HepG2 (cell line): ENCODE measurements around the gene ADAMTS8. TPM values are rescaled to one million over a fixed set of nuclear protein-coding genes. Genes with fewer than 3 reads are reported as not detected.

Experiments used
- ATAC-seq: fragments of 200-7000 bp; cut with Tn5 transposase; 3 replicates; pipeline ENCODE4 v1.9.1; 2020; ENCODE audit warnings: mild to moderate bottlenecking, moderate library complexity
- BruUV-seq: library from RNA; stranded (reverse); fragments of 400-500 nt; replicated peaks from 2 replicates; lab custom pipeline; 2021; lab: Mats Ljungman, UMichigan
- CTCF ChIA-PET: fragments of 300-600 bp; formaldehyde crosslinking; extraction: SDS; loops from one replicate; lab custom pipeline; 2021; ENCODE audit warnings: low total read pairs, inconsistent platforms, low intra/inter-chr PET ratio; lab: Yijun Ruan, JAX
- POLR2A ChIA-PET: fragments of 350-600 bp; sonication (Branson Sonifier 250); formaldehyde crosslinking; loops from one replicate; lab custom pipeline; 2020; ENCODE audit warnings: antibody characterized with exemption, inconsistent platforms; lab: Yijun Ruan, JAX
- DNase-seq: peaks from one replicate; pipeline ENCODE4 v3.0.0-alpha.2; 2015; ENCODE audit warnings: low spot score
- FAIRE-seq: peaks from 3 replicates; lab custom pipeline; 2011; peaks lifted over from hg19 to GRCh38; lab: Jason Lieb, UNC
- H2AFZ ChIP-seq: one replicate; pipeline ENCODE4 v1.6.1; 2011; ENCODE audit warnings: low read length, inconsistent platforms
- H3K27ac ChIP-seq: fragments of 300-600 bp; 3 replicates; pipeline ENCODE4 v1.8.0; 2011; ENCODE audit warnings: mixed run types, mild to moderate bottlenecking, mixed read lengths, low read length, inconsistent platforms; ENCODE audit not compliant: insufficient read depth; ENCODE audit errors: extremely low read length
- H3K27me3 ChIP-seq, 2 experiments: fragments of 200-600 bp in 1 of 2; 2 replicates in 1 of 2; 3 replicates in 1 of 2; pipeline versions ENCODE4 v1.6.0 to v1.8.0; 2011; ENCODE audit warnings: low read length in 2 of 2, mild to moderate bottlenecking in 2 of 2, moderate library complexity in 2 of 2, inconsistent platforms in 1 of 2; ENCODE audit not compliant: insufficient read depth in 2 of 2, control insufficient read depth in 1 of 2
- H3K36me3 ChIP-seq, 2 experiments: fragments of 200-600 bp in 1 of 2; replicated peaks in 1 of 2; 2 replicates in 1 of 2; 3 replicates in 1 of 2; pipeline versions ENCODE4 v1.5.1 to v1.8.0; 2011; ENCODE audit warnings: low read length in 2 of 2, inconsistent platforms in 1 of 2; ENCODE audit not compliant: insufficient read depth in 2 of 2, control insufficient read depth in 1 of 2
- H3K4me1 ChIP-seq: 2 replicates; pipeline ENCODE4 v1.5.1; 2012; ENCODE audit warnings: low read length, inconsistent platforms; ENCODE audit not compliant: insufficient read depth
- H3K4me2 ChIP-seq: 2 replicates; pipeline ENCODE4 v1.6.0; 2011; ENCODE audit warnings: low read depth, low read length, inconsistent platforms
- H3K4me3 ChIP-seq, 3 experiments: fragments of 200-600 bp in 1 of 3; sonication (generic), shearing (Covaris generic) in 1 of 3; replicated peaks in 1 of 3; 2 replicates each; pipeline ENCODE4 v1.5.1; 2011 to 2016; ENCODE audit warnings: low read length in 3 of 3, inconsistent platforms in 2 of 3, low read depth in 2 of 3, mild to moderate bottlenecking in 2 of 3, control low read depth in 1 of 3, mixed read lengths in 1 of 3; ENCODE audit not compliant: insufficient read depth in 1 of 3
- H3K79me2 ChIP-seq: one replicate; pipeline ENCODE4 v1.6.1; 2011; ENCODE audit warnings: low read length, inconsistent platforms; ENCODE audit not compliant: insufficient read depth
- H3K9ac ChIP-seq: 2 replicates; pipeline ENCODE4 v1.6.0; 2011; ENCODE audit warnings: mild to moderate bottlenecking, low read depth, low read length, inconsistent platforms; ENCODE audit not compliant: insufficient read depth
- H3K9me3 ChIP-seq: 2 replicates; pipeline ENCODE4 v1.5.1; 2012; ENCODE audit warnings: mild to moderate bottlenecking, low read length
- H4K20me1 ChIP-seq: 2 replicates; pipeline ENCODE4 v1.6.0; 2011; ENCODE audit warnings: inconsistent platforms, mild to moderate bottlenecking, low read length, moderate library complexity; ENCODE audit not compliant: insufficient read depth
- CEBPB ChIP-seq: IDR thresholded peaks from 2 replicates; pipeline ENCODE4 v1.6.1; 2011; ENCODE audit warnings: low read depth, low read length, improper control_type of control experiment, borderline replicate concordance
- DPF2 ChIP-seq: sonication (generic); formaldehyde crosslinking; IDR thresholded peaks from 2 replicates; pipeline ENCODE4 v1.4.0; 2020; ENCODE audit warnings: mild to moderate bottlenecking, low read depth, missing genetic modification reagents, borderline replicate concordance
- HNRNPL ChIP-seq: fragments of 200-400 bp; formaldehyde crosslinking; IDR thresholded peaks from 2 replicates; pipeline ENCODE4 v1.6.1; 2017; ENCODE audit warnings: mild to moderate bottlenecking, low read depth, low read length
- NCOA1 ChIP-seq: sonication (generic); formaldehyde crosslinking; IDR thresholded peaks from 2 replicates; pipeline ENCODE4 v1.9.0; 2021; ENCODE audit warnings: missing genetic modification reagents
- SNAPC5 ChIP-seq: sonication (generic); formaldehyde crosslinking; IDR thresholded peaks from 2 replicates; pipeline ENCODE4 v1.8.1; 2023; ENCODE audit warnings: mild to moderate bottlenecking, missing genetic modification reagents, borderline replicate concordance
- TFDP1 ChIP-seq: IDR thresholded peaks from 2 replicates; pipeline ENCODE4 v1.6.1; 2016; ENCODE audit warnings: missing compliant biosample characterization, missing genetic modification reagents, borderline replicate concordance
- ZIK1 ChIP-seq: sonication (generic); formaldehyde crosslinking; IDR thresholded peaks from 2 replicates; pipeline ENCODE4 v1.5.0; 2020; ENCODE audit warnings: mild to moderate bottlenecking, low read depth, missing genetic modification reagents, borderline replicate concordance
- ZNF24 ChIP-seq: fragments of 450-650 bp; IDR thresholded peaks from 2 replicates; pipeline ENCODE4 v1.6.1; 2017; ENCODE audit warnings: antibody characterized with exemption, mild to moderate bottlenecking
- ZNF646 ChIP-seq: sonication (generic); formaldehyde crosslinking; IDR thresholded peaks from 2 replicates; pipeline ENCODE4 v1.9.0; 2021; ENCODE audit warnings: mild to moderate bottlenecking, missing genetic modification reagents
- ZNF652 ChIP-seq: IDR thresholded peaks from 2 replicates; pipeline ENCODE4 v1.6.1; 2016; ENCODE audit warnings: low read depth, borderline replicate concordance
- ZNF777 ChIP-seq: sonication (generic); formaldehyde crosslinking; IDR thresholded peaks from 2 replicates; pipeline ENCODE4 v1.4.0; 2020; ENCODE audit warnings: missing genetic modification reagents
- ZNF883 ChIP-seq: sonication (generic); formaldehyde crosslinking; IDR thresholded peaks from 2 replicates; pipeline ENCODE4 v1.5.1; 2020; ENCODE audit warnings: mild to moderate bottlenecking, missing genetic modification reagents; ENCODE audit errors: not compliant biosample characterization
- WGBS: methylation state at CpG from one replicate; pipeline ENCODE4 v1.1.6; 2017; ENCODE audit warnings: low lambda C conversion rate; 5-methylcytosine and 5-hydroxymethylcytosine counted together
- in situ Hi-C: cut with HindIII; loops from 2 replicates; pipeline ENCODE4 v1.10.0; 2017; ENCODE audit warnings: low pct_unique_long_range_greater_than_20kb; ENCODE audit not compliant: extremely low pct_ligation_motif_present
- intact Hi-C: fragments of 100-400 bp; cut with micrococcal nuclease; formaldehyde crosslinking; loops from one replicate; pipeline ENCODE4 v1.10.0; 2022; ENCODE audit not compliant: unreplicated experiment
- polyA plus RNA-seq, 8 experiments: library from polyadenylated mRNA; depleted of rRNA in 3 of 8; stranded (reverse) in 7 of 8; unstranded in 1 of 8; fragments of >200 nt; fragmentation: Illumina TruSeq in 4 of 8; extraction: Trizol in 4 of 8; gene quantifications; 2 replicates each; pipeline versions ENCODE4 v1.2.1 to v1.2.3, GENCODE V29; 2011 to 2016; ENCODE audit warnings: low read depth in 4 of 8, missing spikeins in 1 of 8, mixed read lengths in 1 of 8; ENCODE audit not compliant: insufficient read depth in 1 of 8
- total RNA-seq, 5 experiments: library from RNA; depleted of rRNA; stranded (reverse); fragments of >200 nt; fragmentation: Illumina TruSeq; extraction: Trizol; gene quantifications; 2 replicates each; pipeline ENCODE4 v1.2.3, GENCODE V29; 2016; ENCODE audit warnings: low read depth in 1 of 5

ADAMTS8 gene
- total and polyA plus RNA-seq, 2 of the 13 experiments (the other 11 are each of a cell fraction or from before 2014, with no cell fraction given), result not detected

- FAIRE-seq (no peak), DNase-seq (no peak), ATAC-seq (no peak)
- H3K4me1 ChIP-seq, result no peaks in the 10 kb centered on the region
- CTCF ChIA-PET, result no interaction called here
- in situ Hi-C loops, result no loop called here
- no peak overlapping the region for H3K4me3 ChIP-seq
- H3K4me2 ChIP-seq, result no peak overlapping the region
- no TSS peak for BruUV-seq
- intact Hi-C loops, result no loop called here
- H3K9ac ChIP-seq, result no peak overlapping the region
- H4K20me1 ChIP-seq, result no peaks in the 10 kb centered on the region
- H2AFZ ChIP-seq, result no peak overlapping the region
- POLR2A ChIA-PET, result no interaction called here
- no peak overlapping the region for H3K27ac ChIP-seq
- 74% methylated on average over 9 of the region's 52 CpGs for WGBS
- peaks cover 4 to 23% of the 10 kb centered on the region in 2 experiments; a peak in 4 of 5 replicates for H3K27me3 ChIP-seq
- TF ChIP-seq ZNF883 (CRISPR knock-in tag), result no peak
- TF ChIP-seq DPF2 (CRISPR knock-in tag), result no peak
- TF ChIP-seq ZNF777 (CRISPR knock-in tag), result no peak
- no peak for TF ChIP-seq ZNF652 (CRISPR knock-in tag)
- no peak for TF ChIP-seq NCOA1 (CRISPR knock-in tag)
- TF ChIP-seq HNRNPL, result no peak
- no peak for TF ChIP-seq ZIK1 (CRISPR knock-in tag)
- TF ChIP-seq ZNF24, result no peak
- no peak for TF ChIP-seq TFDP1 (CRISPR knock-in tag)
- no peak for TF ChIP-seq CEBPB
- no peak for TF ChIP-seq ZNF646 (CRISPR knock-in tag)
- no peak for TF ChIP-seq SNAPC5 (CRISPR knock-in tag)
- H3K36me3 ChIP-seq, result no peaks in the 10 kb centered on the region
- H3K9me3 ChIP-seq, result no peaks in the 10 kb centered on the region
- H3K79me2 ChIP-seq, result no peaks in the 10 kb centered on the region
These were observed 44.8 kb upstream of the ADAMTS8 start for GRCh38 chr11:130473056-130473794.
